Measurements from ENCODE around the gene ADM. TPM values are rescaled to one million over a fixed set of nuclear protein-coding genes. Genes with fewer than 3 reads are reported as not detected.

Gene ADM
- total and polyA plus RNA-seq, 2 experiments from 2014 or later, result 74.1 to 90.3 TPM

DNA sequence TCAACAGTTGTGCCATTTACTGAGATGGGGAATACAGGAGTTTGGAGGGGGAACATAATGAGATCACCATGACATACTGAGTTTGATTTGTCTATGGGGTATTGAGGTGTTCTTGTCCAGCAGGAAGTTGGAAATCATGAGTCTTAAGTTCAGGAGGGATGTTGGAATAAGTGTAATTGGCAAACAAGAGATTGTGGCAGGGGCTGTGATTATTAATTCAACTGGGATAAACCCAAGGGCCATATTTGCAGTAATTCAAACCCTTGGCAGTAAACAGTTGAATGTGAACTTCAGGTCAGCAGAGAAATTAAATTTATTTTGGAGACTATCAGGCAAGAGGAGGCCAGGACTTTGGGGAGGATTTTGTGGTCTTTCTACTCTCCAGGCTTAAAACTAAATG lies 33.4 kb downstream of the ADM start:
- no peak for DNase-seq (ENCODE audit: low spot score)
- no peaks in the 10 kb centered on the region for H3K9me3 ChIP-seq (ENCODE audit: low read depth)
- H3K27me3 ChIP-seq, result no peaks in the 10 kb centered on the region
- no peak overlapping the region for H3K4me3 ChIP-seq
- no peaks in the 10 kb centered on the region for H3K36me3 ChIP-seq (replicated peaks; ENCODE audit: insufficient read depth, low read depth)
- H2AFZ ChIP-seq, result no peak overlapping the region
- H3K4me2 ChIP-seq, result no peak overlapping the region
- TF ChIP-seq, protein P1, sequence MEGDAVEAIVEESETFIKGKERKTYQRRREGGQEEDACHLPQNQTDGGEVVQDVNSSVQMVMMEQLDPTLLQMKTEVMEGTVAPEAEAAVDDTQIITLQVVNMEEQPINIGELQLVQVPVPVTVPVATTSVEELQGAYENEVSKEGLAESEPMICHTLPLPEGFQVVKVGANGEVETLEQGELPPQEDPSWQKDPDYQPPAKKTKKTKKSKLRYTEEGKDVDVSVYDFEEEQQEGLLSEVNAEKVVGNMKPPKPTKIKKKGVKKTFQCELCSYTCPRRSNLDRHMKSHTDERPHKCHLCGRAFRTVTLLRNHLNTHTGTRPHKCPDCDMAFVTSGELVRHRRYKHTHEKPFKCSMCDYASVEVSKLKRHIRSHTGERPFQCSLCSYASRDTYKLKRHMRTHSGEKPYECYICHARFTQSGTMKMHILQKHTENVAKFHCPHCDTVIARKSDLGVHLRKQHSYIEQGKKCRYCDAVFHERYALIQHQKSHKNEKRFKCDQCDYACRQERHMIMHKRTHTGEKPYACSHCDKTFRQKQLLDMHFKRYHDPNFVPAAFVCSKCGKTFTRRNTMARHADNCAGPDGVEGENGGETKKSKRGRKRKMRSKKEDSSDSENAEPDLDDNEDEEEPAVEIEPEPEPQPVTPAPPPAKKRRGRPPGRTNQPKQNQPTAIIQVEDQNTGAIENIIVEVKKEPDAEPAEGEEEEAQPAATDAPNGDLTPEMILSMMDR (IDR thresholded peaks at IDR 0.05; ENCODE audit: poor library complexity), result no peak
- no peak for TF ChIP-seq EZH2phosphoT487 (IDR thresholded peaks at IDR 0.05; ENCODE audit: low read depth, severe bottlenecking, unreplicated experiment)
- no peak for TF ChIP-seq EZH2 (IDR thresholded peaks at IDR 0.05; ENCODE audit: borderline replicate concordance)
- no peaks in the 10 kb centered on the region for H3K9me2 ChIP-seq (replicated peaks; ENCODE audit: insufficient read depth)
- H3K4me1 ChIP-seq (ENCODE audit: insufficient read depth), result no peaks in the 10 kb centered on the region
- H3K79me2 ChIP-seq, result no peaks in the 10 kb centered on the region
- H4K20me1 ChIP-seq (ENCODE audit: insufficient read depth, poor library complexity, severe bottlenecking), result no peaks in the 10 kb centered on the region
- H3K27ac ChIP-seq, result no peak overlapping the region

DNA sequence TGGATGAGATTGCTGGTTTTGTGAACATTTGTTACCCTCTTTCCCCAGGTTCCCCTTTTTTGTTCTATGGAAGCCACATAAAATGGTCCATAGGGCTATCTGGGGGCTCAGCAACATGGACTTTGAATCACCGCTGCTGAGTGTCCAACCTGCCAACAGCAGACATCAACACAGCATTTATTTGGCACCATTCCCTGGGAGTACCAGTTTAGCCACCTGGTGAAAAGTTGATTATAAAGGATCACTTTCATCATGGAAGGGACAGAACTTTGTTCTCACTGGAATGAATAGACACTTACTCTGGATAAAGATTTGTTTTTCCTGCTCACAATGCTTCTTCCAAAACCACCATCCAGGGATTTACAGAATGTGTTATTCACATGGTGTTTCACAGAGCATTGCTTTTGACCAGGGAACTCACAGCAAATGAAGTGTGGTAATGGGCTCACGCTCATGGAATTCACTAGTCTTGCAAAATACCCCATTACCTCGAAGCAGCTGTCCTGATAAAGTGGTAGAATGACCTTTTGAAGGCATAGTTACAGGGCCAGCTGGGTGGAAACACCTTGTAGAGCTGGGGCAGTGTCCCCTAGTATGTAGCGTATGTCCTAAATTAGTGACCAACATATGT lies 43.9 kb downstream of the ADM start:
- WGBS (ENCODE audit: low lambda C conversion rate, missing lambda C conversion rate), result 81% methylated on average over 4 of the region's 4 CpGs
- Histone ChIP-seq H3K27me3 (no peaks in the 10 kb centered on the region), H3K36me3 (replicated peaks; ENCODE audit: insufficient read depth, low read depth) (no peaks in the 10 kb centered on the region), H3K9me3 (ENCODE audit: low read depth) (no peaks in the 10 kb centered on the region), H3K27ac (no peak overlapping the region), H3K4me1 (ENCODE audit: insufficient read depth) (peaks cover 21% of the 10 kb centered on the region), H3K79me2 (no peaks in the 10 kb centered on the region), H3K4me3 (no peak overlapping the region), H4K20me1 (ENCODE audit: insufficient read depth, poor library complexity, severe bottlenecking) (no peaks in the 10 kb centered on the region), H2AFZ (no peak overlapping the region), H3K4me2 (no peak overlapping the region), H3K9me2 (replicated peaks; ENCODE audit: insufficient read depth) (no peaks in the 10 kb centered on the region)
- DNase-seq (ENCODE audit: low spot score), result no peak
- TF ChIP-seq, protein P1 (IDR thresholded peaks at IDR 0.05; ENCODE audit: poor library complexity), result no peak
- no peak for TF ChIP-seq EZH2 (IDR thresholded peaks at IDR 0.05; ENCODE audit: borderline replicate concordance)
- TF ChIP-seq EZH2phosphoT487 (IDR thresholded peaks at IDR 0.05; ENCODE audit: low read depth, severe bottlenecking, unreplicated experiment), result no peak

DNA sequence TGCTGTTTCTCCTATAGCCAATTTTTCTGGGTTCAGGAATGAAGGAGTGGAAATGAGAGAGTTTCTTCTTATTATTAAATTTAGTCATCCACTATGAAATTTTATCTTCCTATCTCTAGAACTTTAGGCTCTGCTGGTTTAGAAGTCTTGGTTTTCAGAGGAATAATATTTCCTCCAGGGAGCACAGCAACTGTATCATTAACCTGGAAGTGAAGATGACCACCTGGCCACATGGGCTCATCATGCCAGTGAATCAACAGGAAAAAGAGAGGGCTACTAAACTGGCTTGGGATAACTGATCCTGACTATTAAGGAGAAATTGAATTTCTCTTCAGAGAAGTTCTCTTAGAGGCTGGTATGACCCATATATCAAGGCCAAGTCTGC lies 44.4 kb downstream of the ADM start:
- Histone ChIP-seq H3K4me2 (no peak overlapping the region), H3K36me3 (replicated peaks; ENCODE audit: insufficient read depth, low read depth) (no peaks in the 10 kb centered on the region), H3K4me3 (no peak overlapping the region), H3K27me3 (no peaks in the 10 kb centered on the region), H3K27ac (peak overlapping the region; percentile 25), H3K9me2 (replicated peaks; ENCODE audit: insufficient read depth) (no peaks in the 10 kb centered on the region), H2AFZ (no peak overlapping the region), H4K20me1 (ENCODE audit: insufficient read depth, poor library complexity, severe bottlenecking) (no peaks in the 10 kb centered on the region), H3K79me2 (no peaks in the 10 kb centered on the region), H3K4me1 (ENCODE audit: insufficient read depth) (peaks cover 21% of the 10 kb centered on the region), H3K9me3 (ENCODE audit: low read depth) (no peaks in the 10 kb centered on the region)
- TF ChIP-seq EZH2 (IDR thresholded peaks at IDR 0.05; ENCODE audit: borderline replicate concordance) (no peak), EZH2phosphoT487 (IDR thresholded peaks at IDR 0.05; ENCODE audit: low read depth, severe bottlenecking, unreplicated experiment) (no peak)
- TF ChIP-seq, protein P1 (IDR thresholded peaks at IDR 0.05; ENCODE audit: poor library complexity), result no peak
- DNase-seq (ENCODE audit: low spot score), result no peak

DNA sequence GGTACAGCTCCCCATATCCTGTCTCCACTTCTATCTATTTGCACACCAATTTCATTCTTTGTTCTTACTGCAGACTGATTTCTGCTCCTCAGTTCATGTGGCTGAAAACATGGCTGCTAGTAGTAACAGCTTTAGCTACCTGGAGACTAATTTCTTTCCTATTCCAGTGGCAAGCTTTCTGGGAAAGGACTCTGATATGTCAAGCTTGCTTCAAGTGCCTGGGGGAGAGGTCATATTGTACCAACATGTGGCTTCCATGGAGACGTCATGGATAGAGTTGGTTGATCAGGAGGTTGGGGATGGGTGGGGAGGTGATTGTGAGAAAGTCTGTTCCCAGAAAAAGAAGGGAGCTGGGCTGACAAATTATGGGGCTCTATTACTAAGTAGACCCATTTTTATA lies 44.9 kb downstream of the ADM start:
- Histone ChIP-seq H3K9me2 (replicated peaks; ENCODE audit: insufficient read depth) (no peaks in the 10 kb centered on the region), H3K27ac (peak overlapping the region; percentile 25), H3K4me3 (no peak overlapping the region), H4K20me1 (ENCODE audit: insufficient read depth, poor library complexity, severe bottlenecking) (no peaks in the 10 kb centered on the region), H2AFZ (no peak overlapping the region), H3K9me3 (ENCODE audit: low read depth) (no peaks in the 10 kb centered on the region), H3K4me2 (no peak overlapping the region), H3K4me1 (ENCODE audit: insufficient read depth) (peaks cover 21% of the 10 kb centered on the region), H3K36me3 (replicated peaks; ENCODE audit: insufficient read depth, low read depth) (no peaks in the 10 kb centered on the region), H3K79me2 (no peaks in the 10 kb centered on the region), H3K27me3 (no peaks in the 10 kb centered on the region)
- no peak for TF ChIP-seq EZH2 (IDR thresholded peaks at IDR 0.05; ENCODE audit: borderline replicate concordance)
- no peak for TF ChIP-seq EZH2phosphoT487 (IDR thresholded peaks at IDR 0.05; ENCODE audit: low read depth, severe bottlenecking, unreplicated experiment)
- TF ChIP-seq, protein P1 (IDR thresholded peaks at IDR 0.05; ENCODE audit: poor library complexity), result no peak
- no peak for DNase-seq (ENCODE audit: low spot score)
- whole genome bisulfite sequencing (ENCODE audit: low lambda C conversion rate, missing lambda C conversion rate), result 88% methylated on average over 1 of the region's 1 CpG
